ENCODE measurements around the gene OBSCN.

OBSCN gene

GRCh38 chr1:228353601-228354371 lies 145.9 kb downstream of the OBSCN start:
- DNase-seq (ENCODE audit: low read depth in 2 of 2): no peak

GRCh38 chr1:228354390-228355320 lies 146.8 kb downstream of the OBSCN start:
- DNase-seq (ENCODE audit: low read depth in 2 of 2): no peak

- DNase-seq (ENCODE audit: low read depth in 2 of 2): no peak
These were observed 149.2 kb downstream of the OBSCN start for GRCh38 chr1:228356897-228357680.

- DNase-seq (ENCODE audit: low read depth in 2 of 2): no peak
These were observed 150.4 kb downstream of the OBSCN start for GRCh38 chr1:228358039-228358763.

GRCh38 chr1:228358764-228359612 lies 151.1 kb downstream of the OBSCN start:
- DNase-seq (ENCODE audit: low read depth in 2 of 2): no peak

GRCh38 chr1:228359613-228360532 lies 152.0 kb downstream of the OBSCN start:
- DNase-seq (ENCODE audit: low read depth in 2 of 2): no peak

GRCh38 chr1:228360533-228361313 lies 152.9 kb downstream of the OBSCN start:
- no peak for DNase-seq (ENCODE audit: low read depth in 2 of 2)

GRCh38 chr1:228361314-228362140 lies 153.7 kb downstream of the OBSCN start:
- DNase-seq (ENCODE audit: low read depth in 2 of 2): no peak

GRCh38 chr1:228362141-228362883 lies 154.5 kb downstream of the OBSCN start:
- DNase-seq (ENCODE audit: low read depth in 2 of 2): no peak

GRCh38 chr1:228362884-228363450 lies 155.1 kb downstream of the OBSCN start:
- no peak for DNase-seq (ENCODE audit: low read depth in 2 of 2)

- DNase-seq (ENCODE audit: low read depth in 2 of 2): no peak
These were observed 155.8 kb downstream of the OBSCN start for GRCh38 chr1:228363686-228364067.

GRCh38 chr1:228364068-228364705 lies 156.3 kb downstream of the OBSCN start:
- no peak for DNase-seq (ENCODE audit: low read depth in 2 of 2)

- DNase-seq (ENCODE audit: low read depth in 2 of 2): no peak
These were observed 156.9 kb downstream of the OBSCN start for GRCh38 chr1:228364706-228365213.

GRCh38 chr1:228365271-228366061 lies 157.6 kb downstream of the OBSCN start:
- no peak for DNase-seq (ENCODE audit: low read depth in 2 of 2)

Measured in activated CD8-positive, alpha-beta memory T cell treated with anti-CD3 and anti-CD28 coated beads for 4 hours (primary cell).